RPMI8226 (cell line): ENCODE measurements around the gene DHX32.
"Not testable (repeated sequence)": the region's sequence is repeated elsewhere in the genome, so short reads cannot be mapped to it uniquely, and the experiment has no call there.

ENCODE experiments used
- DNase-seq: peaks from one replicate; pipeline ENCODE4 v3.0.0-alpha.2; 2015

The DHX32 gene

GRCh38 chr10:125881192-125881591 lies at the start of gene DHX32:
DHX32 (minus strand) TSS chr10:125881292; CDS start chr10:125880824, 468 bp downstream.
- DNase-seq, result no peak

GRCh38 chr10:125929618-125930017 lies 48.5 kb upstream of the DHX32 start:
- no peak for DNase-seq

GRCh38 chr10:125928928-125929585 lies 48.0 kb upstream of the DHX32 start:
- DNase-seq, result no peak

DNA sequence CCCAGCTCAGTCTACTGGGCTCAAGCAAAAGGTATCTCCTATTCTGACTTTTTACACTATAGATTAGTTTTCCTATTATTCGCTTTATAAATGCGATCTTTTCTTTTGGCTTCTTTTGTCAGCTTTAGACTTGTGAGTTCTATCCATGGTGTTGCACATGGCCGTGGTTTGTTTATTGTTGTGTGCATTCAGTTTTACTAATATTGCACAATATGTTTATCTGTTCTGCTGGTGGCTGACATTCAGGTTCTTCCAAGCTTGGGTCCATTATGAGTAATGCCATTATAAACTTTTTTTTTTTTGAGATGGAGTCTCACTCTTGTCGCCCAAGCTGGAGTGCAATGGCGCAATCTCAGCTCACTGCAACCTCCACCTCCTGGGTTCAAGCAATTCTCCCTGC lies 46.2 kb upstream of the DHX32 start:
- DNase-seq, result not testable (repeated sequence)

- DNase-seq, result no peak
Observed at GRCh38 chr10:125926247-125926646, 45.2 kb upstream of the DHX32 start.

- DNase-seq, result no peak
Observed at GRCh38 chr10:125925262-125925834, 44.3 kb upstream of the DHX32 start.

GRCh38 chr10:125921643-125922306 lies 40.7 kb upstream of the DHX32 start:
- DNase-seq, result not testable (repeated sequence)

DNA sequence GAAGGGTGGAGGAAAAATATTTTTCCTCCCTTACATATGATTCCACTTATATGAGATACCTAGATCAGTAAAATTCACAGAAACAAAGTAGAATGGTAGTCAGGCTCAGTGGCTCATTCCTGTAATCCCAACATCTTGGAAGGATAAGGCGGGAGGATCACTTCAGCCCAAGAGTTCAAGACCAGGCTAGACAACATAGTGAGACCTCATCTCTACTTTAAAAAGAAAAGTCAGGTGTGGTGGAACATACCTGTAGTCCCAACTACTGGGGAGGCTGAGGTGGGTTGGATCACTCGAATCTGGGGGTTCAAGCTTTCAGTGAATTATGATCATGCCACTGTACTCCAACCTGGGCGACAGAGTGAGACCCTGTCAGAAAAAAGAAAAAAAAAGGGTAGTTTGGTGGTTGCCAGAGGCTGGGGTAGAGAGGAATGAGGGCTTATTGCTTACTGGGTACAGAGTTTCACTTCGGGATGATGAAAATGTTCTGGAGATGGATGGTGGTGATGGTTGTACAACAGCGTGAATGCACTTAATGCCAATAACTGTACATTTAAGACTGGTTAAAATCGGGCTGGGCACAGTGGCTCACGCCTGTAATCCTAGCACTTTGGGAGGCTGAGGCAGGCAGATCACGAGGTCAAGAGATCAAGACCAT lies 36.7 kb upstream of the DHX32 start:
- DNase-seq, result not testable (repeated sequence)

DNA sequence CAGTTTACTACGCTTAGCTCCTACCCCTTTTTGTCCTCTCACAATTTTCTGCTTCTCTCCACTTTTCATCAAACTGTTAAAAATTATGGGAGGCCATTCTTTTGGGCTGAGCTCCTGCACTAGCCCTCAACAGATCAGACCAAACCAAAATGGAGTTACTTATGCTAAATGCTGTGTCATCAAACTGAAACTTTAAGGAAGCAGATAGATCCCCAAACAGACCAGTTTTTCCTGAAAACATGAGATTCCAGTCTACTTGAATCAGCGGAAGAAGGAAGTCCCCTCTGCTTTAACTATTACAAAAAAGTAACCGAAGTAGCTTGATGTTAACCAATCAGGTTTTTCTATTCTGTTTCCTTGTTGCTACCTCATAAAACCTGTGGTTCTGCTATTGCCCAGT lies 35.9 kb upstream of the DHX32 start:
- DNase-seq, result no peak

DNA sequence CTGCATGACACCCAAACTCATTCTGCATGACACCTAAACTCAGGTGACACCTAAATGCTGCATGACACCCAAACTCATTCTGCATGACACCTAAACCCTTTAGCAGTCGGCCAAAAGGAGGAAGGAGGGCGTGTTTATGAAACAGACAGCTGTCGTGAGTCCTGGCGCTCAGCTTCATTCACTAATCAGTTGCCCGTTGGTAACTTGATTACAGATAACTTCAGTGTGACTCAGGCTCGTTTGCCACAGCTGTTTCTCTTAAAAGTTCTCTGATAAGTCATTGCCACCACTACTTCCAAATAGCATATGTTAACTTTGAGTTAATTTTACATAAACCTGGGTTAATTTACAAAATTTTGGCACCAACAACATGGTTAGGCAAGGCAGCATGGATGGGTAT lies 32.2 kb upstream of the DHX32 start:
- DNase-seq, result not testable (repeated sequence)

- no peak for DNase-seq
Observed at GRCh38 chr10:125911990-125912389, 30.9 kb upstream of the DHX32 start.

DNA sequence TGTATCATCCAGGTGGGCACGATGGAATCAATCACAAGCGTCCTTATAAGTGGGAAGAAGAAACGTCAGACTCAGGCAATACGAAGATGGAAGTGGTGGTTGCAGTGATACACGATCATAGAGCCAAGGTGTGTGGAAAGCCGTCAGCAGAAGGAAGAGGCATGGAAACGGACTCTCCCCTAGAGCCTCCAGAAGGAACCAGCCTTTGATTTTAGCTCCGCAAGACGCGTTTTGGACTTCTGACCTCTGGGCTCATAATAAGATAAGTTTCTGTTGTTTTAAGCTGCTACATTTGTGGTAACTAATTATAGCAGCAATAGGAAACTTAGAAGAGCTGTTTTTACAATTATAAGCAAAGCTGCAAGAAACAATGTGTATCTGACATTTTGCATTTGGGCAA lies 30.1 kb upstream of the DHX32 start:
- no peak for DNase-seq

- not testable (repeated sequence) for DNase-seq
Observed at GRCh38 chr10:125909491-125909890, 28.4 kb upstream of the DHX32 start.

GRCh38 chr10:125908813-125909212 lies 27.7 kb upstream of the DHX32 start:
- not testable (repeated sequence) for DNase-seq

DNA sequence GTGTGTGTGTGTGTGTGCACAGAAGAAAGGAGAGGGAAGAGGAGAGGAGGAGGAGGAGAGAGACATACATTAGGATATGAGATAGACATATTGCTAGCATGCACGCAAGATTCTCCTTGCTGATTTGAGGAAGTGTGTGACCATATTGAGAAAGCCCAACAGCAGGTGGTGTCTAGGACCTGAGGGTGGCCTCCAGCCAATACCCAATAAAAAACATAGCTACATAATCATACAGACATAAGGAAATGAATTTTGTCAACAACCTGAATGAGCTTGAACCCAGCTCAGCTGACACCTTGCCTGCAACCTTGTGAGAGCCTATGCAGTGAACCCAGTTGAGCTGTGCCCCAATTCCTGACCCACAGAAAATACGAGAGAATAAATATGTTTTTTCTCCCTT lies 26.5 kb upstream of the DHX32 start:
- not testable (repeated sequence) for DNase-seq

GRCh38 chr10:125905069-125905994 lies 24.2 kb upstream of the DHX32 start:
- not testable (repeated sequence) for DNase-seq

DNA sequence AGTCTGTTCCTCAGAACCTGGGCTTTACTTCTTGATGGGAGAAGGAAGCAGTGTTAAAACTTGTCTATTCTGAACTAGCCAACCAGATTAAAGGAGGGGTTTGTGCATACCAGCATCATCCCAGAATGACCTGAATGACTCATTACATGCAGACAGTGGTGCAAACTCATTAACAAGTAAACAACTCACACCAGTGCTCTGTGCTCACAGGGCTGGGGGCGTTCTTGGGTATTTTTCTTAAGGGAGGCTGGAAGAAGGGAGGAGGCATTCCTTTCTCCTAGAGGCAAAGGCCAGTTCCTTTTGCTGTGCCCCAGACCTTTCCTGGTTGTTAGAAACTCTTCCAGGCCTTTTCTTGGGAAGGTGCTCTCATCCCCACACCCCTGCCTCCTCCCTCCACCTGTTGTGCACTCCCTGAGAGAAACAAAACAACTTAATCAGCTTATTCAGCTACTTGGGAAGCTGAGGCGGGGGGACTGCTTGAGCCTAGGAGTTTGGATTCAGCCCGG lies 22.1 kb upstream of the DHX32 start:
- DNase-seq, result not testable (repeated sequence)

- not testable (repeated sequence) for DNase-seq
Observed at GRCh38 chr10:125900963-125901362, 19.9 kb upstream of the DHX32 start.

GRCh38 chr10:125897317-125897716 lies 16.2 kb upstream of the DHX32 start:
- not testable (repeated sequence) for DNase-seq

GRCh38 chr10:125896088-125896934 lies 15.2 kb upstream of the DHX32 start, which contains the start of gene FANK1:
FANK1 (plus strand) TSS chr10:125896564; CDS start chr10:125896643, 79 bp downstream.
- DNase-seq, result peak; percentile 78
